Cardiac fibroblast (primary cell): ENCODE results near the gene ADM.
"Not testable (repeated sequence)": the region's sequence is repeated elsewhere in the genome, so short reads cannot be mapped to it uniquely, and the experiment has no call there.

Source experiments
- DNase-seq, 2 donors: peaks; one replicate each; pipeline versions ENCODE4 v3.0.0 to v3.0.0-alpha.2; 2010; ENCODE audit warnings: low read depth in 2 of 2
- H3K4me3 ChIP-seq, 2 donors: replicated peaks in 1 of 2; 1 replicate in 1 of 2; 2 replicates in 1 of 2; pipeline ENCODE4 v1.5.1; 2011; ENCODE audit warnings: low read depth in 2 of 2, low read length in 2 of 2, mild to moderate bottlenecking in 2 of 2, moderate library complexity in 1 of 2
- TF ChIP-seq, protein P1 (sequence below): IDR thresholded peaks from one replicate; pipeline ENCODE4 v1.5.1; 2011; ENCODE audit warnings: low read depth, mild to moderate bottlenecking, low read length, inconsistent platforms

Gene ADM, protein sequence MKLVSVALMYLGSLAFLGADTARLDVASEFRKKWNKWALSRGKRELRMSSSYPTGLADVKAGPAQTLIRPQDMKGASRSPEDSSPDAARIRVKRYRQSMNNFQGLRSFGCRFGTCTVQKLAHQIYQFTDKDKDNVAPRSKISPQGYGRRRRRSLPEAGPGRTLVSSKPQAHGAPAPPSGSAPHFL

DNA sequence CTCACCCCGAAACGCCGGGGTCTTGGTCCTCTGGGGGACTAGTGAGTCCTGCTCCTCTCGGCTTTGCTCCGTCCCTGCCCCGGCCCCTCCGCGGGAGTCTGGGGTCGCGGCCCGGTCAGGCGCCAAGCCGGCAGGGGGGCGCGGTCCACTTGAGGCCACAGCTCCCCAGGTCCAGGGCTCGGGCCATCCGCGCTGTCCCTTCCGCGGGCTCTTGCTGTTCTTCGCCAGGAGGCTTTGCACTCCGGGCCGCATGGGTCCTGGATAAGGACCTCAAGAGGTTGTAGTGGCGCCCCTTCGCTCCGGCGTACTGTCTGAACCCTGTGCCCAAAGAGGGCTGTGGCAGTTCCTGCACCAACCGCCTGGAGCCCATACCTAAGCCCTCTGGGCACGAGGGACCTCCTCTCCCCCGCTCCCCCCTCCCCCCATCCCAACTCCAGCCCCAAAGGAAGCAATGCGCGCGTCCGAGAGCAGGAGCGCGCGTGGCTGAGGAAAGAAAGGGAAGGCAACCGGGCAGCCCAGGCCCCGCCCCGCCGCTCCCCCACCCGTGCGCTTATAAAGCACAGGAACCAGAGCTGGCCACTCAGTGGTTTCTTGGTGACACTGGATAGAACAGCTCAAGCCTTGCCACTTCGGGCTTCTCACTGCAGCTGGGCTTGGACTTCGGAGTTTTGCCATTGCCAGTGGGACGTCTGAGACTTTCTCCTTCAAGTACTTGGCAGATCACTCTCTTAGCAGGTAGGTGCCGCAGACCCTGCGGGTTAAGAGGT lies at the start of gene ADM:
Gene ADM (plus strand): TSS at position 579 of the 767 bp plus-strand sequence. CDS start 628 bp downstream, outside the sequence.
- TF ChIP-seq, protein P1, sequence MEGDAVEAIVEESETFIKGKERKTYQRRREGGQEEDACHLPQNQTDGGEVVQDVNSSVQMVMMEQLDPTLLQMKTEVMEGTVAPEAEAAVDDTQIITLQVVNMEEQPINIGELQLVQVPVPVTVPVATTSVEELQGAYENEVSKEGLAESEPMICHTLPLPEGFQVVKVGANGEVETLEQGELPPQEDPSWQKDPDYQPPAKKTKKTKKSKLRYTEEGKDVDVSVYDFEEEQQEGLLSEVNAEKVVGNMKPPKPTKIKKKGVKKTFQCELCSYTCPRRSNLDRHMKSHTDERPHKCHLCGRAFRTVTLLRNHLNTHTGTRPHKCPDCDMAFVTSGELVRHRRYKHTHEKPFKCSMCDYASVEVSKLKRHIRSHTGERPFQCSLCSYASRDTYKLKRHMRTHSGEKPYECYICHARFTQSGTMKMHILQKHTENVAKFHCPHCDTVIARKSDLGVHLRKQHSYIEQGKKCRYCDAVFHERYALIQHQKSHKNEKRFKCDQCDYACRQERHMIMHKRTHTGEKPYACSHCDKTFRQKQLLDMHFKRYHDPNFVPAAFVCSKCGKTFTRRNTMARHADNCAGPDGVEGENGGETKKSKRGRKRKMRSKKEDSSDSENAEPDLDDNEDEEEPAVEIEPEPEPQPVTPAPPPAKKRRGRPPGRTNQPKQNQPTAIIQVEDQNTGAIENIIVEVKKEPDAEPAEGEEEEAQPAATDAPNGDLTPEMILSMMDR = peak; percentile 33
- peak; percentile 96 to 97 for DNase-seq

DNA sequence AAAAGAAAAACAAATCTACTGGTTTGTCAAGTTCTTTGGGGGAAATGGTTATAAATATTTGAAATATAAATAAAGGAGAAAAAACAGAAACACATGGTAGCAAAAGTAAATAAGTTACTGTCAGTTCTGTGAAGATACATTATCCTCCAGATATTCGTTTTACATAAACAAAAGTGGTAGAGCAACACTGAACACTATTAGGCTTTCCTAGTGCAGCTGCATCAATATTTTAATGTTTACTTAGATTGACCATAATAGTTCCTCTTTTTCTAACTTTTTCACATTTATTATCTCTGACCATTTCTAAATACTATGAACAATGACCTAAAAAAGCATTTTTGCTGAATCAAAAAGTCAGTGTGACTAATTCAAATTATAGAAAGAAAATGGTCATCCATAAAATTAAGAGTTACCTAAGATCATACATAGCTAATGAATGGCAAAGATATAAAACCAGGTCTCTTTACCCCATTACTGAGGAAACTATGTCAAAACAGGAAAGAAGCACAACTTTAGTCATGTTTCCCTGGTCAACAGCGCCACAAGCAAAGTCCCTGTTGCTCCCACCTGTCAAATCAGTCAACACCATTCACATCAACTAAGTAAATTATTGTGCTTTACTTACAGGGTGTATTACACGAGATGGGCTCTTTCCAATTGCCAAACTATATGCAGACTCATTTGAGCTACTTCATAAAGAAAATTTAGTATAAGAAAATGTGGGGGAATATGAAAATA lies 49.3 kb upstream of the ADM start:
- H3K4me3 ChIP-seq = no peak overlapping the region
- DNase-seq = no peak
- TF ChIP-seq, protein P1 = no peak

More for the DNA sequence above, at the start of gene ADM:
- peak within 1 kb of the TSS; percentile 89 to 98 for H3K4me3 ChIP-seq

DNA sequence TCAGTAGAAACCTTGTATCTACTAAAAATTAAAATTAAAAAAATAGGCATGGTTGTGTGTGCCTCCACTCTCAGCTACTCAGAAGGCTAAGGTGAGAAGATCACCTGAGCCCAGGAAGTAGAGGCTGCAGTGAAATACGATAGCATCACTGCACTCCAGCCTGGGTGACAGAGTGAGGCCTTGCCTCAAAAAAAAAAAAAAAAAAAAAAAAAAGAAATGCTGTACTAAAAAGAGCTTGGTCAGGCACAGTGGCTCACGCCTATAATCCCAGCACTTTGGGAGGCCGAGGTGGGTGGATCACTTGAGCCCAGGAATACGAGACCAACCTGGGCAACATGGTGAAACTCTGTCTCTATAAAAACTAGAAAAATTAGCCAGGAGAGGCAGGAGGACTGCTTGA lies 47.4 kb upstream of the ADM start:
- TF ChIP-seq, protein P1 = no peak
- H3K4me3 ChIP-seq = no peak overlapping the region
- DNase-seq = no peak

DNA sequence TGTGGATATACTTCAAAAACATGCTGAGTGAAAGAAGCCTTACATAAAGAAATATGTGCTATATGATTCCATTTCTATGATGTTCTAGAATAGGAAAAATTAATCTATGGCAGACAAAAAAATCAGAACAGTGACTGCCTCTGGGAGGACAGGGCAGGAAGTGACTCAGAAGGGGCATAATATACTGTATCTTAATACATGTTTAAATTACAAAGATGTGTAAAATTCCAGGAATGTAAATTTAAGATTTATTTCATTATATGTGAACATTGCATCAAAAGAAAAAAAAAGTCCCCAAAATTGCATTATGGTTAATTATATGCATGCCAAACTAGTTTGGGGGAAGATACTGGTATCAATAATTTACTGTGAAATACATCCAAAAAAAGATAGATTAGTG lies 43.1 kb upstream of the ADM start:
- TF ChIP-seq, protein P1 = no peak
- peak in 1 of 2 donors; percentile 36 for DNase-seq
- H3K4me3 ChIP-seq = no peak overlapping the region

DNA sequence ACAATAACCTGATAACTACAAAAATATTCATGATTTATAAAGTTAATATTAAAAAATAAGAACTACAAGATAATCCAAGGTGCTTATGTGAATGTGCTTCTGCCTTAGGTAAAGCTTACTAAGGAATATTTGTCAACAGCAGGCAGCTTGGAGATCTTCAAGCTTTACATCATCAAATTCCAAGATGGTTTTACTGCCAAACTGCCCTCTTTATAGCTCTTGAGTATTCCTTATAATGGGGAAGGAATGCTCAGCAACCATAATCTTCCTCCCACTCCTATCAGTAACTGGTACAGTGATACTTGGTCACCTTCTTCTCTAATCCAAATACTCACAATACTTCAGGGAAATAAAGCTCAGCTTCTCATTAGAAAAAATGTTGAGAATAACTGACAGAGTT lies 40.9 kb upstream of the ADM start:
- peak; percentile 47 to 50 for DNase-seq
- TF ChIP-seq, protein P1 = no peak
- no peak overlapping the region for H3K4me3 ChIP-seq

DNA sequence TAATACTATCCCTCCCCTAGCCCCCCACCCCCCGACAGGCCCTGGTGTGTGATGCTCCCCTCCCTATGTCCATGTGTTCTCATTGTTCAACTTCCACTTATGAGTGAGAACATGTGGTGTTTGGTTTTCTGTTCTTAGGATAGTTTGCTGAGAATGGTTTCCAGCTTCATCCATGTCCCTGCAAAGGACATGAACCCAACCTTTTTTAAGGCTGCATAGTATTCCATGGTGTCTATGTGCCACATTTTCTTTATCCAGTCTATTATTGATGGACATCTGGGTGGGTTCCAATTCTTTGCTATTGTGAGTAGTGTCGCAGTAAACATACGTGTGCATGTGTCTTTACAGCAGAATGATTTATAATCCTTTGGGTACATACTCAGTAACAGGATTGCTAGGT lies 40.2 kb upstream of the ADM start:
- not testable (repeated sequence) for H3K4me3 ChIP-seq, DNase-seq

DNA sequence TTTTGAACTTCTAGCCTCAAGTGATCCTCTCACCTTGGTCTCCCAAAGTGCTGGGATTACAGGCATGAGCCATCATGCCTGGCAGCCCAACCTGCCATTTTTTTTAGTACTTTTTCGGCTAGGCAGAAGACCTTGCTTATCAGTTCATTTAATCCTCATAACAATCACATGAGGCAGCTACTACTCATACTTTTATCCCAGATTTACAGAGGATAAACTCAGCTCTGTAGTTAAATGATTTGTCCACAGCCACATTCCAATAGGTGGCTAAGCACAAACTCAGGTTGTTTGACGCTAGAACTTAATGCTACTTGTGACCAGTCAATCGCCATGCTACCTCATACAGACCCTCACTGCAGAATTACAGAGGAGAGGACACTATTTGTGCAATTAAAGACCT lies 38.9 kb upstream of the ADM start:
- H3K4me3 ChIP-seq = no peak overlapping the region
- DNase-seq = no peak
- TF ChIP-seq, protein P1 = no peak
